HG02870 (cell line): Measurements from ENCODE around the gene SKIL.

ENCODE experiments used
- ATAC-seq: cut with Tn5 transposase; IDR thresholded peaks from one replicate; pipeline ENCODE4 v1.9.1; 2021; ENCODE audit warnings: mild to moderate bottlenecking, moderate library complexity; ENCODE audit not compliant: unreplicated experiment

The SKIL gene

GRCh38 chr3:170391108-170391507 is 33.6 kb downstream of the SKIL start:
- ATAC-seq = no peak

GRCh38 chr3:170397685-170398084 is 40.2 kb downstream of the SKIL start:
- no peak for ATAC-seq

- no peak for ATAC-seq
Measured at GRCh38 chr3:170405101-170405500, 47.6 kb downstream of the SKIL start.

GRCh38 chr3:170410428-170411029 is 53.0 kb downstream of the SKIL start:
- ATAC-seq = no peak

- no peak for ATAC-seq
Measured at GRCh38 chr3:170413291-170413690, 55.8 kb downstream of the SKIL start.

GRCh38 chr3:170414202-170414663 is 56.7 kb downstream of the SKIL start:
- no peak for ATAC-seq

- no peak for ATAC-seq
Measured at GRCh38 chr3:170417090-170417489, 59.6 kb downstream of the SKIL start.

GRCh38 chr3:170418422-170419398 is 61.2 kb downstream of the SKIL start, which contains the start of gene CLDN11:
Gene CLDN11 (plus strand): TSS chr3:170418868. CDS start chr3:170419067, 199 bp downstream.
- ATAC-seq = no peak

- no peak for ATAC-seq
Measured at GRCh38 chr3:170419557-170420087, 62.1 kb downstream of the SKIL start.

- ATAC-seq = no peak
Measured at GRCh38 chr3:170420307-170420821, 62.8 kb downstream of the SKIL start.

- no peak for ATAC-seq
Measured at GRCh38 chr3:170421111-170421641, 63.7 kb downstream of the SKIL start.

- ATAC-seq = no peak
Measured at GRCh38 chr3:170421758-170422157, 64.2 kb downstream of the SKIL start.

- no peak for ATAC-seq
Measured at GRCh38 chr3:170423001-170423615, 65.6 kb downstream of the SKIL start.

- no peak for ATAC-seq
Measured at GRCh38 chr3:170424879-170425278, 67.4 kb downstream of the SKIL start.

- no peak for ATAC-seq
Measured at GRCh38 chr3:170425491-170426239, 68.2 kb downstream of the SKIL start.

GRCh38 chr3:170426240-170426797 is 68.8 kb downstream of the SKIL start:
- no peak for ATAC-seq

GRCh38 chr3:170428095-170428494 is 70.6 kb downstream of the SKIL start:
- ATAC-seq = no peak

GRCh38 chr3:170429050-170429449 is 71.5 kb downstream of the SKIL start:
- peak; percentile 59 for ATAC-seq

GRCh38 chr3:170431054-170431453 is 73.5 kb downstream of the SKIL start:
- ATAC-seq = no peak

- ATAC-seq = no peak
Measured at GRCh38 chr3:170432416-170432815, 74.9 kb downstream of the SKIL start.
